Left renal cortex interstitium (tissue), 4 donors: Measurements from ENCODE around the gene NEUROG2. TPM values are rescaled to one million over a fixed set of nuclear protein-coding genes. Genes with fewer than 3 reads are reported as not detected.
"Not testable (repeated sequence)": the region's sequence is repeated elsewhere in the genome, so short reads cannot be mapped to it uniquely, and the experiment has no call there.

Experiments used
- DNase-seq, 4 donors: peaks; one replicate each; pipeline ENCODE4 v3.0.0-alpha.2; 2013; ENCODE audit warnings: low read depth in 4 of 4, low spot score in 2 of 4, missing footprints in 1 of 4
- polyA plus RNA-seq, 4 donors: library from polyadenylated mRNA; unstranded; fragments of 120-200 nt; gene quantifications; one replicate each; pipeline ENCODE4 v1.2.1, GENCODE V29; 2013; ENCODE audit not compliant: insufficient read length in 4 of 4

NEUROG2 gene
- polyA plus RNA-seq = not detected

DNA sequence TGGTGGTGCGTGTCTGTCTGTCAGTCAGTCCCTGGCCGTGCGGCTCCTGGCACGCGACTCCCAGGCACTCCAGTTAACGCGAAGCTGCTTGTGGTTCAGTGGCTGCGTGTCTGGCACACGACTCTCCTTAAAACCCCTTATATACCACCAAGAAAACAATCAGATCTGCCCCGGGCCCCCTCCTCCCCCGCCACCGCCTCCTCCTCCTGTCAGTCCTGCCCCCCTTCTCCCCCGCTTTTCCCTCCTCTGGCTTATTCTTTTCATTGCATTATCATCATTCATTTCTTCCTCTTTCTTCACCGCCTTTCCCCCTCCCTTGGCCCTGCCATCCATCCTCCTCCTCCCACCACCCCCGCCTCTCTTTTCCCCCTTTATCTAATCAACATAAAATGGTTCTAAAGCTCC is at the start of gene NEUROG2:
NEUROG2 (minus strand) TSS at position 115 of the 405 bp plus-strand sequence. CDS start 705 bp downstream, outside the sequence.
- DNase-seq = no peak

DNA sequence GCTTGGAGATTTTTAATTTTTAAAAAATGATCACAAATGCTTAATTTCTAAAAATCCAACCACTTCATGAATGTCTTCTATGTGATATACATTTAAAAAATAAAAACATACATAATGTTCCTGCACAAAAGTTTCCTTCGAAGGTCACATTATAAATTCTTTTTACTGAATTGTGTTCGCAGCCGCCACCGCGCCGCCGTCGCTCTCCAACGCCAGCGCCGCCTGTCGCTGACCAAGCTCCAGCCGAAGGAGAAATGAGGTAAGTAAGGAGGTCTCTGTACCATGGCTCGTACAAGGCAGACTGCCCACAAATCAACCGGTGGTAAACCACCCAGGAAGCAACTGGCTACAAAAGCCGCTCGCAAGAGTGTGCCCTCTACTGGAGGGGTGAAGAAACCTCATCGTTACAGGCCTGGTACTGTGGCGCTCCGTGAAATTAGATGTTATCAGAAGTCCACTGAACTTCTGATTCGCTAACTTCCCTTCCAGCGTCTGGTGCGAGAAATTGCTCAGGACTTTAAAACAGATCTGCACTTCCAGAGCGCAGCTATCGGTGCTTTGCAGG is 48.8 kb upstream of the NEUROG2 start:
- no peak for DNase-seq

DNA sequence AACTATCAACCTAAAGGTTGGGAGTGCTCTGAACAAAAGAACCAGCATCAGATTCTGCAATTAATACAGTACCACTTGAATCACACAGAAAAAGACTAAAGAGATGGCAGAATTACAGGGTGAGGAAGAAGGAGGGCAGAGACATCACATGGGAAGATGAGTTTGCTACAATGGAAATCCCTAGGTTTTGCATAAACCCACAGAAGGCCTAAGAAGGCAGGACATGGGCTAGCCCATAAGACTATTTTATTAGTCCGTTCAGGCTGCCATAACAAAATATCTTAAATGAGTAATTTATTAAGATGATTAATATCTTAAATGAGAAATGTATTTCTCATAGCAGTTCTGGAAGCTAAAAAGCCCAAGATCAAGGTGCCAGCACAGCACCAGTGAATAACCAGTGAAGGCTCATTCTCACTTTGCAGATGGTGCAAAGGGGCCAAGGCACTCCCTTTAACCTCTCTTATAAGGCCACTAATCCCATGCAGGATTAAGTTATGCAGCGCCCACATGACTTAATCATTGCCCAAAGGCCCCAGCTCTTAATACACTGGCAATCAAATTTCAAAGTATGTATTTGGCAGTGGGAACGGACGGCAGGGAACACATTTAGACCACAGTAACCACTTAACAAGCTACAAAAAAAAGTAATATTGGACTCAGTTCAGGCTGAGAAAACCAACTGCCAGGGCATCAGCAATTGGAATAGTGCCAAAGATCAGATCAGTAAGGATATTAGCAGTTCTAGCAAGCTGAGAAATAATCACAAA is 47.6 kb upstream of the NEUROG2 start:
- no peak for DNase-seq

DNA sequence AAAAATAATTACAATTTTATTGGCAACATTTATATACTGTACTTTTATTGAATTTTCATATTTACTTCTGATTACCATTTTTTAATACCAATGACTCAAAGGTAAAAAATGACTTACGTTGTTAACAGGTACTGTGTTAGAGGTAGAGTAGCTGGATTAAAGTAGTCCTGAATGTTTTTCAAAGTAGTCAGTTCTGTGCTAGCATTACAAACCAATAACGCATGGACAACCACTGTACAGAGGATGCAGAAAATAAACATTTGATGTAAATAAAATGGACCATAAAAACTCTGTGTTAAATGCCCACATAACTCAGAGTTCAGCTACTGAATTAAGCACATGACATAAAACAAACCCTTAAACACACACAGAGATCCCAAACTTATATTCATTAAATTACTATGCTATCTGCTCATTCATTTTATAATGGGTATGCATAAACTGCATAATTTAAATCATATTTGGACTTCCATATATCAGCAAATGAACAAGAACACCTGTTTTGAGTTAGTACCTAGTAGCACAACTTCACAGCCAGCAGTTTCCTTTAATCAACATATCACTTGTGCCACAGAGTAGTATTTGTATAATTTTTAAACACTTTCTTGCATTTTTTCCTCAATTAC is 46.4 kb upstream of the NEUROG2 start:
- no peak for DNase-seq

DNA sequence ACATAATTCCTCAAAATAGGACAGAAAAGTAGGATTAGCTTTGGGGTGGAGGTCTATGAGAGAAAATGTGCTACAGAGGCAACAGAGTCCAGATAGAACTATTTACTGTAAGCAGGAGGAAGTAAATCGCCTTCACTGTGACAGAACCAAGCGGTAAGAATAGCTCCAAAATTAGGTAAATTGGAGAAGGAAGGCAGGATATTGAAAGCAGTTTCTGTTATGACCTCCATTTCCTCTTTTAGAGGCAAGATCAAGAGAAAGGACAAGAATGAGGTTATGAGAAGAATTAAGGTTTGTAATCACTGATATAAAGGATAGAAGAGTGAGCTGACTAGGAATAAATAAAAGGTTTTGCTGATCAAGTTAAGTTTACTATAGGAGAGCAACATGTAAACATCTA is 44.1 kb upstream of the NEUROG2 start:
- no peak for DNase-seq

DNA sequence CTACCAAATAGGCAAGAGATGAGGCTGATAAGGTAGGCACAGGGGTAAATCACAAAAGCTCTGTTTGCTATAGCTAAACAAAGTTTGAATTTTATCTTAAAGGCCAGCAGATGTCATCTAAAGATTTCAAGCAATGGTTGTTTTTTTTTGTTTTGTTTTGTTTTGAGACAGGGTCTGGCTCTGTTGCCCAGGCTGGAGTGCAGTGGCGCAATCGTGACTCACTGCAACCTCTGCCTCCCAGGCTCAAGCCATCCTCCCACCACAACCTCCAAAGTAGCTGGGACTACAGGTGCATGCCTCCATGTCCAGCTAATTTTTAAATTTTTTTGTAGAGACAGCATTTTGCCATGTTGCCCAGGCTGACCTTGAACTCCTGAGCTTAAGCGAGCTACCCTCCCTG is 43.1 kb upstream of the NEUROG2 start:
- no peak for DNase-seq

DNA sequence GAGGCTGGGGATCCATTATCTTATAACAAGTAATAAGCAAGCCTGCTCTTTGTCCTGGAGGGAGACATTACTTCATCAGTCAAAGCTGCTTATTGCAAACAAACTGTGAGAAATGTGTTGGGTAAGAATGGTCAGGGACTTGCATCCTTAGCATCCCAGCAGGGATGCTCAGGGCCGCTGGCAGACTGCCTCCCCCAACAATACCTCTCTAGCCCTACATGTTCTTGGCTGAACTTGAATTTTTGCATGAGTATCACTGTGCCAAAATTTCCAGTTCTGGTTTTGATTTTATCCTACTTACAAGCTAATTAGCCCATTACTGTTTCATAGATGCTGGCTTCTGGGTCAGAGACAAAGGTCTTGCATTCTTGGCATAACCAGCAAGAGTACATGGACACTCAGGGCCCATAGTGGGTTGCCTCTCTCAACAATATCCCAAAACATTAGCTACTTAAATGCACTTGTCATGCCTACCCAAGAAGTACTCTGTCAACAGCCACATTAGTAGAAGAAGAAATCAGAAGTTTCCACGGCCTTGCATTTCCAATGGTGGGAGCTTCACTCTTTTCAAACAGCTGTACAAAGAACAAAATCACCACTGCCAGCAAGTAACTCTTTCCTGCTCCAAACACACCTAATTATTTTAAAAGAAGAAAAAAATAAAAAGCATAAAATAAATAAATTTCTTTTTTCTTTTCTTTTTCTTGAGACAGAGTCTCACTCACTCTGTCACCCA is 41.9 kb upstream of the NEUROG2 start:
- DNase-seq = no peak

DNA sequence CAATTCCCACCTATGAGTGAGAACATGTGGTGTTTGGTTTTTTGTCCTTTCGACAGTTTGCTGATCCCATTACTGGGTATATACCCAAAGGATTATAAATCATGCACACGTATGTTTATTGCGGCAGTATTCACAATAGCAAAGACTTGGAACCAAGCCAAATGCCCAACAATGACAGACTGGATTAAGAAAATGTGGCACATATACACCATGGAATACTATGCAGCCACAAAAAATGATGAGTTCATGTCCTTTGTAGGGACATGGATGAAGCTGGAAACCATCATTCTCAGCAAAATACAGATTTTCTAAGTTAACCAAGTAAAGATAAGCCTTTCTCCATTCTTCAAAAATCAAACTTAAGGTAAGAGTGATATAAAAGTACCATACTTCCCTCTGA is 38.3 kb upstream of the NEUROG2 start:
- not testable (repeated sequence) for DNase-seq

DNA sequence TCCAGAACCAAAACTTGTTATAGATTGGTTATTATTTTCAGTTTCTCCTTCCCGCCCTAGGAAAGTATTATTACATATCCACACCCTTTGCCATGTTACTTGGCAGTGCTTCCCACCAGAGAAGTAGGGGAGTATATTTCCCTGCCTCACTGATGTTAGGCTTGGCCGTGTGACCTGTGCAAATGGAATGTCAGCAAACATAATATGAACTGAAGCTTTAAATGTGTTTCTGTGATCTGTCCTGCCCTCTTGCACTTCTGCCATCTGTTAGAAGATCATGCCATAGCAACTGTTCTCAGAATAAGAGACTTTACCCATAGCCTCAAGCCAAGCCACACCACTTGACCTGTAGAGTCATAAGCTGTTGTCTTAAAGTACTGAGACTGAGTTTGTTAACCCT is 36.7 kb upstream of the NEUROG2 start:
- no peak for DNase-seq

DNA sequence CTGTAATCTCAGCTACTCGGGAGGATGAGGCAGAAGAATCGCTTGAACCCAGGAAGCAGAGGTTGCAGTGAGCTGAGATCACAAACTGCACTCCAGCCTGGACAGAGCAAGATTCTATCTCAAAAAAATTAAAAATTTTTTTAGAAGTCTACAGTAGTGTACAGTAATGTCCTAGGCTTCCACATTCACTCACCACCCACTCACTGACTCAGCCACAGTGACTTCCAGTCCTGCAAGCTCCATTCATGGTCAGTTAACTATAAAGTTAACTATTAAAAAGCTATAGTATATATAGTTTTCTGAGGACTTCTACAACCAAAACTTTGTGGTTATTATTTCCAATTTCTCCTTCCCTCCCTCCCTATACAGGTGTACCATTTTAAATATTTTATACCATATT is 34.7 kb upstream of the NEUROG2 start:
- DNase-seq = no peak

DNA sequence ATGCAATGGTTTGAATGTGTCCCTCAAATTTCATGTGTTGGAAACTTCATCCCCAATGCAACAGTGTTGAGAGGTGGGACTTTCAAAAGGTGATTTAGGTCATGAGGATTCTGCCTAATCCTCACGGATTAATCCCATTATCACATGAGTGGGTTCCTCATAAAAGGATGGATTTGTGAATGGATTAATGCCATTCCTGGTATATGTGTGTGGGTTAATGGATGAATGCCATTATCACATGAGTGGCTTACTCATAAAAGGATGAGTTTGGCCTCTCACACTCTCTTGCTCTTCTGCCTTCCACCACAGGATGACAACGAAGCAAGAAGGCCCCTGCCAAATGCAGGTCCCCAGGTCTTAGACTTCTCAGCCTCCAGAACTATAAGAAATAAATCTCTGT is 30.5 kb upstream of the NEUROG2 start:
- DNase-seq = no peak

DNA sequence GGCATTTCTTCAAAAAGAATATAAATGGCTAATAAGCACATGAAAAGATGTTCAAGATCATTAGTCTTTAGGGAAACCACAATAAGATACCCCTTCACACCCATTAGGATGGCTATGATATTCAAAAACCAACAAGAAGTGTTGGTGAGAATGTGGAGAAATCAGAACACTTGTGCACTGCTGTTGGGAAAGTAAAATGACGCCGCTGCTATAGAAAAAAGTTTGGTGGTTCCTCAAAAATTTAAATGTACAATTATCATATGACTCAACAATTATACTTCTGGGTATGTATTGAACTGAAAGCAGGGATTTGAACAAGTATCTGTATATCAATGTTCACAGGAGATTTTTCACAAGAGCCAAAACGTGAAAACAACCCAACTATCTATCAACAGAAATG is 29.4 kb upstream of the NEUROG2 start:
- no peak for DNase-seq

DNA sequence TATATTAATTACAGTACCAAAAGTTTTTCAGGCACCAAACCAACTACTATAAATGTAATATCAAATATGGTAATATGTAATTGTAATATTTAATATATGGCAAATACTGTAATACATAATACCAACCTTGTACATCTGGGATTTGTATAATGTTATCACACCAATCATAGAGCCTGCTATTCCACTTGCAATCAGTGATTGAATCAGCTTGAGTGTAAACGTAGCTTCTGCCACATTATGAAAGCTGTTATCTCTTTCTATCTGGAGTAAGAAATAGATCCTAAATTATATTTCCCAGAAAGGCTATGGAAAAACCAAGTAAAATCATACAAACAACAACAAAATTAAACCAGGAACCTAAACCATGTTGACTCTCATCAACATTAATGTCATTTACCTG is 24.7 kb upstream of the NEUROG2 start:
- DNase-seq = no peak

DNA sequence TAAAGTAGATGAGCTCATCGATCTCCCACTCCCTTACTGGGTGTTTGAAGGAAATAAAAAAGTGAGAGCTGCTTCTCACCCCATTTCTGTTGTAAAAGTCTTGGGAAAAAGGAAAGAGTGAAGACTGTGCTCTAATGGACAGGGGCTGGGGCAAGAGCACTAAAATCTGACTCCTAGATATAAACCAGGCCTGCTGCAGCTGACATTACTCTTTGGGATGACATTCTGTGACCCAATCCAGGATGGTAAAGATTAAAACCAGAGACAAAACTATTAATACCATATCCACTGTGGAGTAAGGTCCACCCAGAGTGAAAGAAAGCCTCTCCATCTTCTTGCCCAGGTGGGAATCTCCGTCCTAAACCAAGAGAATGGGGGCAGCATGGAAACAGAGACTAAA is 20.1 kb upstream of the NEUROG2 start:
- DNase-seq = no peak

DNA sequence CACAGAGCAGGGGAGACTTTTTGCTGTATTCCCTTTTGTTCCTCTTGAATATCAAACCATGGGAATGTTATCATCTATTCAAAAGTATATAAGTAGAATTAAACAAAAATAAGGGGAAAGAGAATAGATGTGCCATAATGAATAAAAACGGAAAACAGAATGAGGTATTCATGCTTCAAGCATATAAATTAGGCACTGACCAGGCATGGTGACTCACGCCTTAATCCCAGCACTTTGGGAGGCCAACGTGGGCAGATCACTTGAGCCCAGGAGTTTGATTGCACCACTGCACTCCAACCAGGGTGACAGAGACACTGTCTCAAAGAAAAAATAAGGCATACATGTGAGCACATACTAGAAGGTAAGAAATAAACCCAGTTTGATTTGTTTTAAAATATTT is 16.3 kb upstream of the NEUROG2 start:
- no peak for DNase-seq

DNA sequence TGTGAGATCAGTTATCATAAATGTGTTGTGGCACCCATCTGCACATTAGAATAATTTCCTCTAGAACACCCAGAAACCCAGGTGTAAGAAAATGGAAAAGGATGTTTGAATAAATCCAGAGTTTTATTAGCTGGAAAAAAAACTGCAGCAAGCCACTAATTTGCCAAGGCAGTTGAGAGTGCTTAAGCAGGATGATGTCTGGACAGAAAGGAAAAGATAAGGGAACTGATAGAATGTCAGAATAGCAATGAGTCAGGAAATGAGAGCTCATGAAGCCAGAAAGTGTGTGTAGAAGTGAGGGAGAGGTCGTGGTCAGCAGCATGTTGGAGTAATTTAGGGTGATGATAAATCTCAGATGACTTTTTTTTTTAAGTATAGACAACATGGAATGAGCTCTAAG is 15.2 kb upstream of the NEUROG2 start:
- DNase-seq = no peak

DNA sequence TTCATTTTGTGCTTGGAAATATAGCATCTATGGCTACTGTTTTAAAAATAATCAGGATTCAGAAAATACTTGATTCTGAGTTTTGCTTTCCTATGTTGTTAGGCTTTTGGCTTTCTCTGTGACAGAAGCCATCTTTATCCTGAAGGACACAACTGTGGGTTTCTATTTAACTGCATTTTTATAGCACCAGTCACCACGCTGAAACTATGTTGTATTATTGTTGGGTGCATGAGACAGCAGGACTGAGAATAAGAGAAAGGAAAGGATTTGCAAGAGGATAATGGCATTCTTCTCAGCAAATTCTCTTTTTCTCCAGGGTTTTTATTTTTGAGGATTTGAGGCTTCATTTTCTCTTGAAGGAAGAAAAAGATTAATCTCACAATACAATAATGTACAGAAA is 10.1 kb upstream of the NEUROG2 start:
- DNase-seq = no peak

DNA sequence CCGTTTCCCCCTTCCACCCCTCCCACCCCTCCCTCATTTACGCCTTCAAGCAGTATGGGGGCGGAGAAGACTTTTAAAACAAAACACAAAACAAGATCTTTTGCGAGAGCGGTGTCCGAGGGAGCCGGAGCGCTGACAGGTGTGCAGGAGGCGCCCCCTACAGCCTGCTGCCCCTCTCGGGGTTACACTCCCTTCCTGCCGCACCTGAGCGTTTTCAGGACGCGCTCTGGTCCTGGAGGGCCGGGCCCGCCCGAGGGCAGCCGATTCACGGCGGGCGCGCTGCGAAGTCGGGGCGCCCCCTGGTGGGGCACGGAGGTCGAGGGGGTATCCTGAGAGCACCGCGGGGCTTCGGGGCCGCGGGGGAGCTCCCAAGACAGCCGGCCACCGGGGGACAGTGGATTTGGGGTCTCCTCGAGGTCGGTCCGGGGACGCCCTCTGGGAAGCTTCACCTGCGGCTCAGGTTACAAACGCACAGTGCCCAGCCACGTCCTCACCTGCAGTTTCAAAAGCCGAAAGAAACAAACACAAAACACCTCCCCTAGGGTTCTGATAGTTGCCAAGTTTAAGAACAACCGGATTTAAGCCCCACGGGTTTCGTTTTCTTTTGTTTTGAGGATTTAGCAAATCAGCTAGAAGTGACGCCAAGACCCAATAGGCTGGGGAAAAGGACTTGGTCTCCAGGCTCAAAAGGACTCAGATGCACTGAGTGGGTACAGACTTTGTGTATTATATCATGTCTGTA is 8.0 kb upstream of the NEUROG2 start:
- DNase-seq = peak in 1 of 4 donors; percentile 27

DNA sequence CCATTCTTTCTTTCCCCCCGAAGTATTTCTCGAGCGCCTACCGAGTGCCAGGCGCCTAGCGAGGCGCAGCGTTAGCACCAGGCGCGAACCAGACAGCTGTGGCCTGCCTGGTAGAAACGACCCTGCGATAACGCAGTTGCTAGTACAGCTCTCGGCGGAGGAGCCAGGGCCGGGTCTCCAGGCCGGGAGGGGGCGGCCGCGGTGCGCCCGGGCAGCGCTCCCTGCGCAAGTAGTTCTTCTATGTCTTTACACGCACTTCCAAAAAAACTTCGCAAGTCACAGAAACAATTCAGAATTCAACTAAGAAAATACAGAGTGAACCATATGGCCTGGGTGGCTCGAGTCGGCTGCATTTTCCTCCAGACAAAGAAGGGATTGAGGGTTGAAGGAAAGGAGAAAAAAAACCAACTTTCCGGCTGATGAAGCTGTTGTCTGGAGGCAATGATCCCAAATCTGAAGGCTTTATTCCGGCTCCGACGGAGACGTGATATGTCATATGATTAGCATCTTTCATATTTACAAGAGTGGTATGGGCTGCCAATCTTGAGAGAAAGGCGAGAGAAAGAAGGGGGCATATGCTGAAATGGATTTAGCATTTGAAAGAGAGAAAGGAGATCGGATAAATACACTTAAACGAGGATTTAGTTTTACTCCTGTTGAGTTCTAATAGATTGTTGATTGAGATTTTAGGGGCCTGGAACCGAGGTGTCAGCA is 7.2 kb upstream of the NEUROG2 start:
- peak in 1 of 4 donors; percentile 45 for DNase-seq

DNA sequence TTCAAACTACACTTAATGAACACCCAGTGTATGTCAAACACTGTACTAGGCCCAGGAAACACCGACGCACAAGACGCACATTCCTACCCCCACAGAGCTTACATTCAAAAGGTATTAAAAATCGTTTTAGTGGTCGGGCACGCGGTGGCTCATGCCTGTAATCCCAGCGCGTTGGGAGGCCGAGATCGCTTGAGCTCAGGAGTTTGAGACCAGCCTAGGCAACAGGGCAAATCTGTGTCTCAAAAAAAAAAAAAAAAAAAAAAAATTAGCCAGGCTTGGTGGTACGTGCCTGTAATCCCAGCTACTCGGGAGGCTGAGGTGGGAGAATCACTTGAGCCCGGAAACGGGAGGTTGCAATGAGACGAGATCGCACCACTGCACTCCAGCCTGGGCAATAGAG is 6.5 kb upstream of the NEUROG2 start:
- DNase-seq = not testable (repeated sequence)
